Measurements from ENCODE around the gene HIC2. TPM values are rescaled to one million over a fixed set of nuclear protein-coding genes. Genes with fewer than 3 reads are reported as not detected.
"Not testable (repeated sequence)": the region's sequence is repeated elsewhere in the genome, so short reads cannot be mapped to it uniquely, and the experiment has no call there.

The HIC2 gene
- polyA plus RNA-seq, 4 donors = 8.5 to 12.3 (median 10.7) TPM

- DNase-seq (ENCODE audit: low read depth in 4 of 4, low spot score in 2 of 4) = not testable (repeated sequence)
Observed at GRCh38 chr22:21489149-21489680, 72.0 kb downstream of the HIC2 start.

- not testable (repeated sequence) for DNase-seq (ENCODE audit: low read depth in 4 of 4, low spot score in 2 of 4)
Observed at GRCh38 chr22:21490556-21490955, 73.4 kb downstream of the HIC2 start.

GRCh38 chr22:21492271-21492670 lies 75.1 kb downstream of the HIC2 start:
- not testable (repeated sequence) for DNase-seq (ENCODE audit: low read depth in 4 of 4, low spot score in 2 of 4)

- not testable (repeated sequence) for DNase-seq (ENCODE audit: low read depth in 4 of 4, low spot score in 2 of 4)
Observed at GRCh38 chr22:21493789-21494782, 76.9 kb downstream of the HIC2 start.

GRCh38 chr22:21497984-21498383 lies 80.8 kb downstream of the HIC2 start:
- DNase-seq (ENCODE audit: low read depth in 4 of 4, low spot score in 2 of 4) = not testable (repeated sequence)

GRCh38 chr22:21498489-21498888 lies 81.3 kb downstream of the HIC2 start:
- not testable (repeated sequence) for DNase-seq (ENCODE audit: low read depth in 4 of 4, low spot score in 2 of 4)

- DNase-seq (ENCODE audit: low read depth in 4 of 4, low spot score in 2 of 4) = not testable (repeated sequence)
Observed at GRCh38 chr22:21499623-21500506, 82.7 kb downstream of the HIC2 start.

Other genes with a start within 250 kb of the HIC2 start
- gene RIMBP3B, start 33.6 kb upstream of the HIC2 start, polyA plus RNA-seq (ENCODE audit: insufficient read length in 4 of 4) = under 1 TPM in 1 of 4 donors, not detected in 3; 0.18 TPM
- gene TMEM191C, start 50.0 kb downstream of the HIC2 start, polyA plus RNA-seq (ENCODE audit: insufficient read length in 4 of 4) = 1 to 10 TPM in 3 of 4 donors, under 1 TPM in 1; 0.59 to 2.4 (median 1.9) TPM
- gene RIMBP3C, start 134.1 kb downstream of the HIC2 start, polyA plus RNA-seq (ENCODE audit: insufficient read length in 4 of 4) = under 1 TPM; 0.29 to 0.39 (median 0.32) TPM
- gene UBE2L3, start 150.3 kb downstream of the HIC2 start, polyA plus RNA-seq (ENCODE audit: insufficient read length in 4 of 4) = 10 to 100 TPM; 52.6 to 62.0 (median 57.1) TPM
- gene YDJC, start 212.7 kb downstream of the HIC2 start, polyA plus RNA-seq (ENCODE audit: insufficient read length in 4 of 4) = 10 to 100 TPM in 3 of 4 donors, 1 to 10 TPM in 1; 9.3 to 21.9 (median 16.4) TPM
- 1 to 10 TPM in 1 of 4 donors, under 1 TPM in 3; 0.13 to 1.2 (median 0.66) TPM for gene CCDC116, start 215.4 kb downstream of the HIC2 start, polyA plus RNA-seq (ENCODE audit: insufficient read length in 4 of 4)
- gene SDF2L1, start 224.9 kb downstream of the HIC2 start, polyA plus RNA-seq (ENCODE audit: insufficient read length in 4 of 4) = 10 to 100 TPM; 12.8 to 25.2 (median 22.0) TPM
- gene PPIL2, start 248.6 kb downstream of the HIC2 start, polyA plus RNA-seq (ENCODE audit: insufficient read length in 4 of 4) = 10 to 100 TPM; 33.7 to 50.7 (median 41.4) TPM

All from left renal cortex interstitium (tissue), 4 donors.